H1 (cell line): ENCODE measurements around the gene KIF5A. TPM values are rescaled to one million over a fixed set of nuclear protein-coding genes. Genes with fewer than 3 reads are reported as not detected.

ENCODE experiments used
- CTCF ChIA-PET: fragments of 300-600 bp; sonication (Branson Sonifier 250); formaldehyde crosslinking; loops from one replicate; lab custom pipeline; 2021; ENCODE audit not compliant: partially characterized antibody; lab: Charles Lee
- POLR2A ChIA-PET: fragments of 300-600 bp; sonication (Branson Sonifier 250); formaldehyde crosslinking; loops from one replicate; lab custom pipeline; 2021; ENCODE audit warnings: inconsistent platforms; ENCODE audit not compliant: partially characterized antibody; lab: Charles Lee
- DNase-seq, 2 experiments: peaks; one replicate each; pipeline versions ENCODE4 v3.0.0 to v3.0.0-alpha.2; 2010 to 2022; ENCODE audit warnings: low spot score in 2 of 2, low read depth in 1 of 2, mixed read lengths in 1 of 2
- FAIRE-seq: peaks from 2 replicates; lab custom pipeline; 2011; peaks lifted over from hg19 to GRCh38; lab: Jason Lieb, UNC
- H2AFZ ChIP-seq: 2 replicates; pipeline ENCODE4 v1.8.1; 2012; ENCODE audit warnings: low read length, inconsistent platforms
- H2AK5ac ChIP-seq: 2 replicates; pipeline ENCODE4 v1.6.1; 2013; ENCODE audit warnings: low read depth, low read length
- H2BK120ac ChIP-seq: replicated peaks from 2 replicates; pipeline ENCODE3; 2013; ENCODE audit warnings: low read depth, low read length, inconsistent platforms
- H2BK12ac ChIP-seq: 2 replicates; pipeline ENCODE4 v1.6.1; 2013; ENCODE audit warnings: low read depth, low read length
- H2BK15ac ChIP-seq: 2 replicates; pipeline ENCODE4 v1.6.1; 2013; ENCODE audit warnings: low read length
- H2BK20ac ChIP-seq: 2 replicates; pipeline ENCODE4 v1.6.1; 2013; ENCODE audit warnings: low read length
- H2BK5ac ChIP-seq: 2 replicates; pipeline ENCODE4 v1.6.1; 2013; ENCODE audit warnings: low read depth, low read length
- H3K14ac ChIP-seq: 2 replicates; pipeline ENCODE4 v1.6.1; 2013; ENCODE audit warnings: inconsistent platforms; ENCODE audit not compliant: insufficient read length
- H3K18ac ChIP-seq: 2 replicates; pipeline ENCODE4 v1.6.1; 2013; ENCODE audit warnings: low read length; ENCODE audit errors: extremely low read depth
- H3K23ac ChIP-seq: 2 replicates; pipeline ENCODE4 v1.6.1; 2013; ENCODE audit warnings: inconsistent platforms; ENCODE audit not compliant: insufficient read length
- H3K23me2 ChIP-seq: 2 replicates; pipeline ENCODE4 v1.6.1; 2013; ENCODE audit warnings: low read depth, low read length
- H3K27ac ChIP-seq: 2 replicates; pipeline ENCODE4 v1.6.1; 2011; ENCODE audit warnings: low read depth, low read length, inconsistent platforms
- H3K27me3 ChIP-seq, 4 experiments: replicated peaks in 1 of 4; 1 replicate in 1 of 4; 2 replicates in 3 of 4; pipeline versions ENCODE4 v1.6.1 to v1.8.1; 2011 to 2013; ENCODE audit warnings: low read length in 3 of 4, mild to moderate bottlenecking in 3 of 4, inconsistent platforms in 2 of 4, mixed read lengths in 2 of 4, moderate library complexity in 1 of 4; ENCODE audit not compliant: control insufficient read depth in 3 of 4, insufficient read depth in 3 of 4; ENCODE audit errors: extremely low read depth in 1 of 4
- H3K36me3 ChIP-seq, 4 experiments: 2 replicates each; pipeline versions ENCODE4 v1.6.1 to v1.8.1; 2011 to 2013; ENCODE audit warnings: mild to moderate bottlenecking in 4 of 4, low read length in 3 of 4, moderate library complexity in 2 of 4, control low read depth in 1 of 4, inconsistent platforms in 1 of 4; ENCODE audit not compliant: insufficient read depth in 4 of 4, control insufficient read depth in 2 of 4
- H3K4ac ChIP-seq: replicated peaks from 2 replicates; pipeline ENCODE3; 2013; ENCODE audit warnings: low read length, low read depth, mixed read lengths, inconsistent platforms; ENCODE audit not compliant: insufficient read length
- H3K4me1 ChIP-seq, 4 experiments: replicated peaks in 1 of 4; 1 replicate in 1 of 4; 2 replicates in 3 of 4; pipeline versions ENCODE4 v1.6.1 to v1.8.1; 2011 to 2013; ENCODE audit warnings: low read length in 3 of 4, inconsistent platforms in 2 of 4, mixed read lengths in 1 of 4; ENCODE audit not compliant: insufficient read depth in 4 of 4, control insufficient read depth in 3 of 4
- H3K4me2 ChIP-seq, 2 experiments: 2 replicates each; pipeline versions ENCODE4 v1.6.1 to v1.8.1; 2011 to 2013; ENCODE audit warnings: low read depth in 2 of 2, low read length in 2 of 2, control low read depth in 1 of 2, inconsistent platforms in 1 of 2, mild to moderate bottlenecking in 1 of 2; ENCODE audit not compliant: insufficient read depth in 1 of 2
- H3K4me3 ChIP-seq, 4 experiments: fragments of 200-600, 300-600 bp in 1 of 4; sonication (generic), shearing (Covaris generic), sonication (Bioruptor Twin) in 1 of 4; 2 replicates each; pipeline versions ENCODE4 v1.5.1 to v1.8.1; 2011 to 2016; ENCODE audit warnings: low read length in 4 of 4, low read depth in 3 of 4, control low read depth in 2 of 4, inconsistent platforms in 2 of 4, mild to moderate bottlenecking in 2 of 4, mixed read lengths in 1 of 4, moderate library complexity in 1 of 4; ENCODE audit not compliant: insufficient read depth in 2 of 4; ENCODE audit errors: extremely low read depth in 1 of 4
- H3K56ac ChIP-seq: replicated peaks from 2 replicates; pipeline ENCODE3; 2013; ENCODE audit warnings: low read depth, mild to moderate bottlenecking, mixed read lengths, low read length, inconsistent platforms; ENCODE audit not compliant: insufficient read length
- H3K79me1 ChIP-seq: 2 replicates; pipeline ENCODE4 v1.6.1; 2013; ENCODE audit warnings: low read depth, low read length, control low read depth
- H3K79me2 ChIP-seq, 2 experiments: 2 replicates each; pipeline versions ENCODE4 v1.6.1 to v1.8.1; 2012 to 2013; ENCODE audit warnings: low read length in 2 of 2, mild to moderate bottlenecking in 2 of 2, inconsistent platforms in 1 of 2; ENCODE audit not compliant: insufficient read depth in 2 of 2, control insufficient read depth in 1 of 2
- H3K9ac ChIP-seq, 4 experiments: replicated peaks in 1 of 4; 1 replicate in 1 of 4; 2 replicates in 3 of 4; pipeline versions ENCODE4 v1.6.1 to v1.8.1; 2011 to 2013; ENCODE audit warnings: low read depth in 3 of 4, low read length in 3 of 4, control low read depth in 2 of 4, mild to moderate bottlenecking in 2 of 4, moderate library complexity in 2 of 4, inconsistent platforms in 1 of 4; ENCODE audit errors: extremely low read depth in 1 of 4
- H3K9me3 ChIP-seq, 2 experiments: 2 replicates each; pipeline versions ENCODE4 v1.6.1 to v1.8.1; 2012 to 2013; ENCODE audit warnings: mild to moderate bottlenecking in 2 of 2, moderate library complexity in 2 of 2, control low read depth in 1 of 2, inconsistent platforms in 1 of 2, low read depth in 1 of 2, low read length in 1 of 2, mixed read lengths in 1 of 2; ENCODE audit not compliant: insufficient read depth in 2 of 2
- H4K20me1 ChIP-seq, 2 experiments: replicated peaks in 1 of 2; 2 replicates each; pipeline versions ENCODE3 to v1.8.1; 2011 to 2013; ENCODE audit warnings: inconsistent platforms in 2 of 2, low read length in 2 of 2, mild to moderate bottlenecking in 1 of 2; ENCODE audit not compliant: insufficient read depth in 2 of 2, control insufficient read depth in 1 of 2
- H4K5ac ChIP-seq: 2 replicates; pipeline ENCODE4 v1.6.1; 2013; ENCODE audit warnings: low read length, low read depth, mixed read lengths, inconsistent platforms; ENCODE audit not compliant: insufficient read length
- H4K8ac ChIP-seq: 2 replicates; pipeline ENCODE4 v1.8.0; 2013; ENCODE audit warnings: mild to moderate bottlenecking, moderate library complexity, low read length, inconsistent platforms; ENCODE audit not compliant: insufficient read depth; ENCODE audit errors: extremely low read depth
- H4K91ac ChIP-seq: replicated peaks from 2 replicates; pipeline ENCODE3; 2013; ENCODE audit warnings: low read length, mixed read lengths, inconsistent platforms; ENCODE audit not compliant: insufficient read length
- ASH2L ChIP-seq: fragments of 200-600, 300-600 bp; sonication (generic); IDR thresholded peaks from one replicate; pipeline ENCODE4 v1.7.1; 2017; ENCODE audit warnings: low read length
- CBX5 ChIP-seq: fragments of 300-800, 300-1000 bp; sonication (generic); IDR thresholded peaks from 2 replicates; pipeline ENCODE4 v1.7.1; 2016; ENCODE audit warnings: antibody characterized with exemption, low read length, low read depth
- CHD1 ChIP-seq: IDR thresholded peaks from 2 replicates; pipeline ENCODE4 v1.6.1; 2012; ENCODE audit warnings: low read depth, low read length, improper control_type of control experiment
- CHD2 ChIP-seq: IDR thresholded peaks from 2 replicates; pipeline ENCODE4 v1.6.1; 2012; ENCODE audit warnings: low read length, improper control_type of control experiment
- EZH2 ChIP-seq: fragments of 200-600 bp; sonication (generic); IDR thresholded peaks from 2 replicates; pipeline ENCODE4 v1.7.1; 2012; ENCODE audit warnings: low read depth, mild to moderate bottlenecking, moderate library complexity, low read length, inconsistent platforms; ENCODE audit not compliant: severe bottlenecking
- GTF2F1 ChIP-seq: IDR thresholded peaks from 2 replicates; pipeline ENCODE4 v1.6.1; 2012; ENCODE audit warnings: low read depth, low read length, improper control_type of control experiment, borderline replicate concordance
- JUN ChIP-seq: IDR thresholded peaks from 2 replicates; pipeline ENCODE4 v1.6.1; 2011; ENCODE audit warnings: low read depth, mild to moderate bottlenecking, improper control_type of control experiment, low read length
- KDM5A ChIP-seq: fragments of 200-600 bp; IDR thresholded peaks from 2 replicates; pipeline ENCODE4 v1.7.1; 2012; ENCODE audit warnings: mild to moderate bottlenecking, low read length, inconsistent platforms, mixed read lengths
- POLR2A ChIP-seq, 2 experiments: IDR thresholded peaks; 1 replicate in 1 of 2; 2 replicates in 1 of 2; pipeline ENCODE4 v1.6.1; 2011; ENCODE audit warnings: low read depth in 2 of 2, low read length in 2 of 2, mild to moderate bottlenecking in 2 of 2; ENCODE audit errors: control extremely low read depth in 1 of 2
- POLR2AphosphoS5 ChIP-seq: IDR thresholded peaks from 2 replicates; pipeline ENCODE4 v1.6.1; 2011; ENCODE audit warnings: low read depth, low read length
- POU5F1 ChIP-seq: IDR thresholded peaks from 2 replicates; pipeline ENCODE4 v1.6.1; 2011; ENCODE audit warnings: low read depth, mild to moderate bottlenecking, low read length, moderate library complexity
- SUZ12 ChIP-seq: fragments of 200-600 bp; sonication (generic); IDR thresholded peaks from 2 replicates; pipeline ENCODE4 v1.6.1; 2012; ENCODE audit warnings: mild to moderate bottlenecking, inconsistent platforms, low read length, moderate library complexity, mixed read lengths
- YY1 ChIP-seq: IDR thresholded peaks from 2 replicates; pipeline ENCODE4 v1.6.1; 2011; ENCODE audit warnings: low read depth, mild to moderate bottlenecking, low read length
- ZNF274 ChIP-seq: IDR thresholded peaks from 2 replicates; pipeline ENCODE4 v1.7.0; 2012; ENCODE audit warnings: low read length, borderline replicate concordance; ENCODE audit errors: extremely low read depth
- polyA plus RNA-seq, 7 experiments: library from polyadenylated mRNA; depleted of rRNA in 3 of 7; stranded (reverse) in 5 of 7; unstranded in 2 of 7; fragments of >200 nt in 5 of 7; fragments of 200-250 nt in 2 of 7; gene quantifications; 1 replicate in 5 of 7; 2 replicates in 1 of 7; 4 replicates in 1 of 7; pipeline versions ENCODE4 v1.2.1 to v1.2.3, GENCODE V29; 2011 to 2013; ENCODE audit warnings: missing spikeins in 2 of 7, mixed read lengths in 2 of 7
- total RNA-seq: library from RNA; stranded (reverse); fragmentation: NEBNext Ultra II Directional; extraction: Animal tissue kit (Norgen Biotek cat#: 25700); gene quantifications from 2 replicates; pipeline ENCODE4 v1.2.1, GENCODE V29; 2021
- TF ChIP-seq, protein P1 (sequence below): IDR thresholded peaks from 2 replicates; pipeline ENCODE4 v1.6.1; 2011; ENCODE audit warnings: low read depth, mild to moderate bottlenecking, low read length; ENCODE audit not compliant: insufficient read depth
- TF ChIP-seq, protein P2 (sequence below): IDR thresholded peaks from 2 replicates; pipeline ENCODE4 v1.6.1; 2012; ENCODE audit warnings: inconsistent platforms

KIF5A gene
- total and polyA plus RNA-seq, 2 of the 8 experiments (the other 6 are each of a cell fraction or from before 2014, with no cell fraction given): 10.7 to 21.9 TPM

DNA sequence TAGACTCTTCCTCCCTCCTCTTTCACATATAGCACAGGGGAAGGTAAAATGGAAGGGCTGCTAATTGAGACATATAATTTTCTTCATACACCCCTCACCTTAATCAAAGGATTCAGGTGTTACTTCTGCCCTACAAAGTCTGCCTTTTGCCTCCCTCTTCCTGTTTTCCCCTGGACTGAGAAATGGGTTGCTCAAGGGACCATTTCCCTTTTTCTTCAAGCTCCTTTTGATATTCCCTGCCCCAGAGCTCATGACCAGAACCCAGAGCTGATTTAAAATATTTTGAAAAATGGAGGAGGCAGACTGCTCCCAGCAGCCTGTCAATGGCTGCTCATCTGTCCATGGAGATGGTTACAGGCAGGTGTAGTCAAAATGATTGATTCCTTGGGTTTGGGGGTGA is 34.8 kb downstream of the KIF5A start:
- Histone ChIP-seq H2BK20ac (no peak overlapping the region), H3K36me3 (peaks cover 7 to 34% (median 11%) of the 10 kb centered on the region in 4 experiments; a peak in 7 of 8 replicates), H3K23me2 (no peaks in the 10 kb centered on the region), H3K9me3 (no peaks in the 10 kb centered on the region), H4K20me1 (peaks cover 3 to 4% of the 10 kb centered on the region in 2 experiments), H3K4ac (no peak overlapping the region), H3K27me3 (no peaks in the 10 kb centered on the region), H3K4me2 (no peak overlapping the region), H2BK5ac (no peak overlapping the region), H3K4me1 (no peaks in the 10 kb centered on the region), H4K8ac (no peak overlapping the region), H3K4me3 (no peak overlapping the region), H2AK5ac (no peak overlapping the region), H3K56ac (no peak overlapping the region), H3K18ac (no peak overlapping the region), H2BK15ac (no peak overlapping the region), H3K27ac (no peak overlapping the region), H4K91ac (no peak overlapping the region), H2BK120ac (no peak overlapping the region), H3K23ac (no peak overlapping the region), H3K9ac (no peak overlapping the region), H2AFZ (no peak overlapping the region), H3K14ac (no peak overlapping the region), H2BK12ac (no peak overlapping the region), H3K79me2 (no peaks in the 10 kb centered on the region), H4K5ac (no peak overlapping the region), H3K79me1 (no peaks in the 10 kb centered on the region)
- CTCF ChIA-PET: interaction anchor here (1.1 to 7.8 kb wide), 17 partner anchors 9 to 160 kb away, joined by 3 to 201 read pairs (median 16); partner anchors contain the start of genes ARHGEF25, B4GALNT1, DTX3 and TSPAN31
- POLR2A ChIA-PET: interaction anchor here (1.1 to 1.5 kb wide), 4 partner anchors 21 to 41 kb away, joined by 3 to 6 read pairs (median 4); no protein-coding TSS in a partner anchor
- FAIRE-seq (no peak), DNase-seq (no peak)
- TF ChIP-seq ASH2L (no peak), POLR2AphosphoS5 (no peak), CHD1 (no peak), GTF2F1 (no peak), EZH2 (no peak), KDM5A (no peak), POU5F1 (no peak), YY1 (no peak), CHD2 (no peak), ZNF274 (no peak), SUZ12 (no peak), JUN (no peak), CBX5 (no peak), POLR2A (IDR thresholded peaks at IDR 0.05; ENCODE audit: control extremely low read depth in 1 of 2, low read depth in 2 of 2, low read length in 2 of 2) (no peak)
- TF ChIP-seq, protein P1, sequence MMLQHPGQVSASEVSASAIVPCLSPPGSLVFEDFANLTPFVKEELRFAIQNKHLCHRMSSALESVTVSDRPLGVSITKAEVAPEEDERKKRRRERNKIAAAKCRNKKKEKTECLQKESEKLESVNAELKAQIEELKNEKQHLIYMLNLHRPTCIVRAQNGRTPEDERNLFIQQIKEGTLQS: no peak
- TF ChIP-seq, protein P2, sequence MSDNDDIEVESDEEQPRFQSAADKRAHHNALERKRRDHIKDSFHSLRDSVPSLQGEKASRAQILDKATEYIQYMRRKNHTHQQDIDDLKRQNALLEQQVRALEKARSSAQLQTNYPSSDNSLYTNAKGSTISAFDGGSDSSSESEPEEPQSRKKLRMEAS: no peak
